Testis (tissue), 3 donors: Measurements from ENCODE around the gene FBF1. TPM values are rescaled to one million over a fixed set of nuclear protein-coding genes. Genes with fewer than 3 reads are reported as not detected.

Experiments
- DNase-seq: peaks from one replicate; pipeline ENCODE4 v3.0.0-alpha.2; 2019
- H3K27ac ChIP-seq, 2 donors: fragments of 200-600 bp; sonication (generic); one replicate each; pipeline ENCODE4 v1.5.1; 2019
- H3K27me3 ChIP-seq: fragments of 200-600 bp; sonication (generic); one replicate; pipeline ENCODE4 v1.5.1; 2019
- H3K36me3 ChIP-seq: fragments of 200-600 bp; sonication (generic); one replicate; pipeline ENCODE4 v1.5.1; 2017; ENCODE audit warnings: low read depth; ENCODE audit errors: missing control alignments
- H3K4me1 ChIP-seq: fragments of 200-600 bp; sonication (generic); one replicate; pipeline ENCODE4 v1.5.1; 2019
- H3K4me3 ChIP-seq, 2 donors: fragments of 200-600 bp; sonication (generic); one replicate each; pipeline ENCODE4 v1.5.1; 2017 to 2019
- H3K9me3 ChIP-seq: fragments of 200-600 bp; sonication (generic); one replicate; pipeline ENCODE4 v1.5.1; 2017
- CTCF ChIP-seq, 3 experiments: fragments of 450-650 bp in 2 of 3; fragments of 200-600 bp in 1 of 3; sonication (generic) in 1 of 3; IDR thresholded peaks; one replicate each; pipeline ENCODE4 v1.5.1; 2016 to 2019; ENCODE audit warnings: antibody characterized with exemption in 3 of 3, mild to moderate bottlenecking in 2 of 3, moderate library complexity in 1 of 3
- POLR2A ChIP-seq: fragments of 450-650 bp; IDR thresholded peaks from one replicate; pipeline ENCODE4 v1.6.1; 2017; ENCODE audit warnings: antibody characterized with exemption, mild to moderate bottlenecking, moderate library complexity
- WGBS, 2 donors: methylation state at CpG; one replicate each; pipeline ENCODE4 v1.1.5; 2018; 5-methylcytosine and 5-hydroxymethylcytosine counted together
- intact Hi-C: fragments of 100-400 bp; cut with DNase I; formaldehyde crosslinking; loops from one replicate; pipeline ENCODE4 v1.15.1; 2023; ENCODE audit warnings: low total_unique reads
- polyA plus RNA-seq: library from polyadenylated mRNA; stranded (reverse); fragments of 350-450 nt; fragmentation: Illumina TruSeq; extraction: RNeasy Lipid Tissue Mini Kit (QIAGEN cat#74804); gene quantifications from one replicate; pipeline ENCODE4 v1.2.3, GENCODE V29; 2014; ENCODE audit warnings: low read depth, low replicate concordance; ENCODE audit not compliant: insufficient read depth
- total RNA-seq, 2 donors: library from RNA; depleted of rRNA; stranded (reverse); fragments of >200 nt; gene quantifications; one replicate each; pipeline ENCODE4 v1.2.3, GENCODE V29; 2016

Gene FBF1
- total and polyA plus RNA-seq, 3 donors from 2014 or later = 81.1 to 119 (median 85.4) TPM

- intact Hi-C loops = no loop called here
- Histone ChIP-seq H3K9me3 (no peaks in the 10 kb centered on the region), H3K36me3 (no peaks in the 10 kb centered on the region), H3K27ac (no peak overlapping the region), H3K4me1 (peaks cover 15% of the 10 kb centered on the region), H3K27me3 (no peaks in the 10 kb centered on the region), H3K4me3 (no peak overlapping the region)
- TF ChIP-seq CTCF (IDR thresholded peaks at IDR 0.05) (no peak), POLR2A (no peak)
- DNase-seq = no peak
- 89 to 95% methylated on average over 17 to 31 of the region's 31 CpGs for WGBS, 2 donors
Measured at GRCh38 chr17:75917917-75918445, 22.9 kb downstream of the FBF1 start.

DNA sequence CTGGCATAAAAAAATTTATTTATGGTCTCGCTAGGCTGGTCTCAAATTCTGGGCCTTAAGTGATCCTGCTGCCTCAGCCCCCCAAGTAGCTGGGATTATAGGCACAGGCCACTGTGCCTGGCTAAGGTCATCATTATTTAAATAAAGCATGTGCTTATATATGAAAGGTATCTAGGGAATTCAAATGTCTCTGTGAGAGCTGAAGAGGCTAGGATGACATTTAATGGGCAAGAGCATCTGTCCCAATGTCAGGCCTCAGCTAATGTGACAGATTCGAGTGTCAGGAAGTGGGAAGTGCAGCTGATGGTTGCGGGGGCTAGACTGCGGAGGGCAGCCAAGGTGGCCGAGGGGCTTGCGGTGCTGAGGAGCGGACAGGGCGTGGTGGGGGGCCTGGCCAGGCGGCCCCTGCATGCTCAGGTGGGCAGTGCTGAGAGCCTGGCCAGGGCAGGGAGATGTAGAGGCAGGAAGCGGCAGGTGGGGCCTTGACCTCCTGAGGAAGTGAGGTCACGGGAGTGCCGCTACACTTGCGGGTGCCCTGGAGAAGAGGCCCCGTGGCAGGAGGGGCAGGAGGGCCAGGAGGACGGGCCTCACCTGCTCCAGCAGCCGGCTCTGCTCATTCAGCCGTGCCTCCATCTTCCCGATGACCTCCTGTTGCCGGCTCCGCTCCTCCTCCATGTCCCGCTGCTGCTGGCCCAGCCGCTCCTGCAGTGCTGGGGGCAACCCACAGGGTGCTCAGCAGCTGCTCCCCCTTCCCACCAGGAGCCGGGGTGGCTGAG is 23.5 kb downstream of the FBF1 start:
- H3K4me1 ChIP-seq = peaks cover 8% of the 10 kb centered on the region
- H3K9me3 ChIP-seq = no peaks in the 10 kb centered on the region
- H3K36me3 ChIP-seq = no peaks in the 10 kb centered on the region
- TF ChIP-seq CTCF (IDR thresholded peaks at IDR 0.05) = no peak
- TF ChIP-seq POLR2A = no peak
- H3K27ac ChIP-seq = no peak overlapping the region
- 90 to 91% methylated on average over 20 to 21 of the region's 23 CpGs for WGBS, 2 donors
- no peaks in the 10 kb centered on the region for H3K27me3 ChIP-seq
- no peak overlapping the region for H3K4me3 ChIP-seq
- no peak for DNase-seq
- intact Hi-C loops = no loop called here

DNA sequence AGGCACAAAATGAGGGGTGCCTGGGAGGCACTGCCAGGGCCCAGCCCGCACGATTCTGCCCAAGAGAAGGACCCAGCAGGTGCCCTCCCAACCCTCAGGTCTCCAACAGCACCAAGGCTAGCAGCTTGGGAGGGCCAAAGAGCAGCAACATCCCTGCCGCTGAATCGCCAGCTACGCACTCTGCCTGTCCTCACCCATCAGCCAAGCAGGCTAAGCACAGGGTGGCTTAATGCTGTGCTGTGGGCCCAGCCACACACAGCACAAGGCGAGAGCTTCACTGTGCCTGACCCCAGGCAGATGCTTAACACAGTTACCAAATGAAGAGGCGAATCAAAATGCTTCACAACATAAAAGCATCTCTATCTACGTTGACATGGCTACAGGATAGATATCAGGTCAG is 25.6 kb downstream of the FBF1 start:
- no peak for DNase-seq
- 69 to 85% methylated on average over 4 to 8 of the region's 8 CpGs for WGBS, 2 donors
- no peaks in the 10 kb centered on the region for H3K27me3 ChIP-seq
- no peak overlapping the region for H3K27ac ChIP-seq
- no peak for TF ChIP-seq CTCF (IDR thresholded peaks at IDR 0.05)
- no peak for TF ChIP-seq POLR2A
- H3K9me3 ChIP-seq = no peaks in the 10 kb centered on the region
- peaks cover 7% of the 10 kb centered on the region for H3K4me1 ChIP-seq
- no peak overlapping the region for H3K4me3 ChIP-seq
- no peaks in the 10 kb centered on the region for H3K36me3 ChIP-seq
- intact Hi-C loops = no loop called here

GRCh38 chr17:75914643-75915267 is 26.1 kb downstream of the FBF1 start:
- H3K36me3 ChIP-seq = no peaks in the 10 kb centered on the region
- no peak overlapping the region for H3K27ac ChIP-seq

More at GRCh38 chr17:75914643-75915267, 26.1 kb downstream of the FBF1 start:
- Histone ChIP-seq H3K4me1 (peaks cover 12% of the 10 kb centered on the region), H3K9me3 (no peaks in the 10 kb centered on the region), H3K4me3 (no peak overlapping the region), H3K27me3 (no peaks in the 10 kb centered on the region)
- intact Hi-C loops = no loop called here
- no peak for DNase-seq
- no peak for TF ChIP-seq POLR2A
- TF ChIP-seq CTCF (IDR thresholded peaks at IDR 0.05) = no peak
- 48 to 69% methylated on average over 21 to 34 of the region's 34 CpGs for WGBS, 2 donors
